Liver (tissue), 3 donors: Measurements from ENCODE around the gene MAGI1.

Experiments used
- ATF3 ChIP-seq: IDR thresholded peaks from 2 replicates; pipeline ENCODE4 v1.6.1; 2016; ENCODE audit warnings: antibody characterized with exemption
- CTCF ChIP-seq: fragments of 150-350 bp; IDR thresholded peaks from 2 replicates; pipeline ENCODE4 v1.5.1; 2017; ENCODE audit warnings: improper control_type of control experiment, low read depth, low read length; ENCODE audit not compliant: missing input control
- EGR1 ChIP-seq, 2 donors: IDR thresholded peaks; 2 replicates each; pipeline ENCODE4 v1.6.1; 2016 to 2018; ENCODE audit warnings: antibody characterized with exemption in 2 of 2, low read depth in 2 of 2
- RAD21 ChIP-seq, 2 donors: IDR thresholded peaks; 2 replicates each; pipeline ENCODE4 v1.6.1; 2016; ENCODE audit warnings: antibody characterized with exemption in 2 of 2, mild to moderate bottlenecking in 2 of 2
- SP1 ChIP-seq: IDR thresholded peaks from 2 replicates; pipeline ENCODE4 v1.6.1; 2018; ENCODE audit warnings: antibody characterized with exemption, mild to moderate bottlenecking
- donor health status: healthy.
- donor health status: healthy.

- no peak for TF ChIP-seq ATF3
- TF ChIP-seq SP1, result no peak
- no peak for TF ChIP-seq CTCF
- no peak for TF ChIP-seq RAD21 (IDR thresholded peaks at IDR 0.05)
- TF ChIP-seq EGR1 (IDR thresholded peaks at IDR 0.05; ENCODE audit: low read depth in 2 of 2), result no peak
Observed at GRCh38 chr3:65939184-65939583, 99.5 kb downstream of the MAGI1 start.
